Measurements from ENCODE around the gene LRRC61. TPM values are rescaled to one million over a fixed set of nuclear protein-coding genes. Genes with fewer than 3 reads are reported as not detected.

Gene LRRC61
- total and polyA plus RNA-seq, 7 donors = 0.88 to 4.4 (median 3.3) TPM

DNA sequence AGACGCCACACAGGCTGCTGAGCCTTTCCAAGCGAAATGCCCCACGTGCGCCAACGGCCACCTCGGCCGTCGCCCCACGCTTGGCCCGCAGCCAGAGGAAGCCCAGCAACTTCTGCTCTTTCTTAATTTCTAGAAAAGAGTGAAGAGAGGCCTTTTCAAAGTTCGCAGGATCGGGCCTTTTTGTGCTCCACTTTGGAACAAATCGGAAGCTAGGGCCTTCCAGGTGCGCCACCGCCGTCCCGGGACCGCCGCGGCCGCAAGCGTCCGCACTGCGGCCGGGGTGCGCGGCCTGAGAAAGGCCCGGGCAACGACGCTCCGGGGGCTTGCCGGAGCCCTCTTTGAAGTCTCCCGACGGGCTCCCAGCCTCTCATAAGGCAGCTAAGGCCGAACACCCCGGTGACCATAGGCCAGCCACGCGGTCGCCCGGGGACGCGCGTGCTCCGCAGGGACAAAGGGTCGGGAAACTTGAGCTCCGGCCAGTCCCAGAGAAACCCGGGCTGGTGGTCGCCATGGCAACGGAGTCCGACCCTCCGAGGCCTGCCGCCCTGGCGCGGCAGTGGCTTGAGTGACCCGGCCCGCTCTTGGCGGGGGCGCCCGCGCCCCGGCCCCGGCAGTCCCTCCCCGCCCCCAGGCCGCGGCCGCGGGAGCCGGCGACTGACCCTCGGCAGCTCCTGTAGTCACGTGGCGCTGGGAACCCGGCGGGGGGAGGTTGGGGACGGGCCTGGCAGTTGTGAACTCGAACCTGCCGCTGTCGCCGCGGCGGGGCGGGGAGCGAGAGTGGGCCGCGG, 45.1 kb downstream of the LRRC61 start, which contains the start of gene REPIN1:
Gene REPIN1 (plus strand): TSS at position 727 of the 788 bp plus-strand sequence. CDS start 890 bp downstream, outside the sequence.
- Histone ChIP-seq H3K4me3 (peak within 1 kb of the TSS; percentile 97), H3K4me1 (peaks cover 48% of the 10 kb centered on the region), H3K27ac (peak within 1 kb of the TSS; percentile 99), H3K27me3 (ENCODE audit: insufficient read depth in 3 of 3, low read length in 2 of 3) (no peaks in the 10 kb centered on the region), H3K36me3 (ENCODE audit: insufficient read depth in 1 of 2, low read depth in 1 of 2) (peaks cover 0 to 35% of the 10 kb centered on the region in 2 donors), H3K9me3 (no peaks in the 10 kb centered on the region)
- TF ChIP-seq, protein P1, sequence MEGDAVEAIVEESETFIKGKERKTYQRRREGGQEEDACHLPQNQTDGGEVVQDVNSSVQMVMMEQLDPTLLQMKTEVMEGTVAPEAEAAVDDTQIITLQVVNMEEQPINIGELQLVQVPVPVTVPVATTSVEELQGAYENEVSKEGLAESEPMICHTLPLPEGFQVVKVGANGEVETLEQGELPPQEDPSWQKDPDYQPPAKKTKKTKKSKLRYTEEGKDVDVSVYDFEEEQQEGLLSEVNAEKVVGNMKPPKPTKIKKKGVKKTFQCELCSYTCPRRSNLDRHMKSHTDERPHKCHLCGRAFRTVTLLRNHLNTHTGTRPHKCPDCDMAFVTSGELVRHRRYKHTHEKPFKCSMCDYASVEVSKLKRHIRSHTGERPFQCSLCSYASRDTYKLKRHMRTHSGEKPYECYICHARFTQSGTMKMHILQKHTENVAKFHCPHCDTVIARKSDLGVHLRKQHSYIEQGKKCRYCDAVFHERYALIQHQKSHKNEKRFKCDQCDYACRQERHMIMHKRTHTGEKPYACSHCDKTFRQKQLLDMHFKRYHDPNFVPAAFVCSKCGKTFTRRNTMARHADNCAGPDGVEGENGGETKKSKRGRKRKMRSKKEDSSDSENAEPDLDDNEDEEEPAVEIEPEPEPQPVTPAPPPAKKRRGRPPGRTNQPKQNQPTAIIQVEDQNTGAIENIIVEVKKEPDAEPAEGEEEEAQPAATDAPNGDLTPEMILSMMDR (IDR thresholded peaks at IDR 0.05) = no peak
- peak; percentile 96 to 97 for DNase-seq
- WGBS, 3 donors = 0 to 2% (median 1%) methylated on average over 53 to 85 of the region's 85 CpGs
- intact Hi-C loops (cut with DNase I) = no loop called here
- ATAC-seq = peak; percentile 82 to 86 (median 86)

GRCh38 chr7:150368884-150369747, 46.0 kb downstream of the LRRC61 start:
- DNase-seq (peak; percentile 80 to 89), ATAC-seq (peak; percentile 66 to 73 (median 72))
- Histone ChIP-seq H3K27ac (peak overlapping the region; percentile 99), H3K36me3 (ENCODE audit: insufficient read depth in 1 of 2, low read depth in 1 of 2) (peaks cover 0 to 43% of the 10 kb centered on the region in 2 donors), H3K4me3 (peak overlapping the region; percentile 97), H3K27me3 (ENCODE audit: insufficient read depth in 3 of 3, low read length in 2 of 3) (no peaks in the 10 kb centered on the region), H3K4me1 (peaks cover 55% of the 10 kb centered on the region), H3K9me3 (no peaks in the 10 kb centered on the region)
- intact Hi-C loops (cut with DNase I) = loop anchor here in 1 of 2 donors (1.0 kb wide), 1 partner anchor 9 kb away; no protein-coding TSS in a partner anchor
- TF ChIP-seq, protein P1 (IDR thresholded peaks at IDR 0.05) = no peak
- WGBS, 3 donors = 0 to 1% (median 1%) methylated on average over 43 to 58 of the region's 58 CpGs

DNA sequence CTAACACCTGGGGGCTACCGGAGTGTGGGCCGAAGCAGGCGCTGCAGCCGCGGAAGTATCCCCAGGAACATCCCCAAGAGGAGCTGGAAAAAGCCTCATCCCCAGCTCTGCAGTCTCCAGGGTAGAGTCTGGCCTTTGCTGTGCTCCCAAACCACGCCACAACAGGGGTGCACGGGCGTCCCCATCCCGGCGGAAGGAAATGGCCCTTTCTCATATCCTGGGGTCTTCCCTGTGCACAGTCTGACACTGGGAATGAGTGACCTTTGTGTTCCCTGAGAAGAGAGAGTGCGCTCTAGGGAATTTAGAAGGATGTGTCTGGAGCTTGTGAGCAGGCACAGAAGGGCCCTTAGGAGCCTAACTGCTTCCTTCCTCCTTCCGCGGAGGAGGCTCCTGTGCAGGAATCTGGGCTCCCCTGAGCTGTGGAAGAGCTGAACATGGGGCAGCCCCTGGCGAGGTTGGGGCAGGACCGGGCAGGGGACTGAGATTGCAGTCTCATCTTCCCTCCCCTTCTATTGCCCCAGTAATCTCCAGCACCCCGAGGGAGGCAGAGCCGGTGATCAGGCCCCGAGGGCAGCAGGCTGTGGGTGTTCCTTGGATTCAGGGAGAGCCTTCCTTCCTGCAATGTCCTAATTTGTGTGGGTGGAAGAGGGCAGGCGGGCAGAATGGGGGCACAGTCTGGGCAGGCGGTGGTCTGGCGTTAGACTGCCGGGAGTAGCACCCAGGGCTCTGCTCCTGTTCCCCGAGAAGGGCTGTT, 46.8 kb downstream of the LRRC61 start:
- H3K27me3 ChIP-seq (ENCODE audit: insufficient read depth in 3 of 3, low read length in 2 of 3) = no peaks in the 10 kb centered on the region
- H3K4me3 ChIP-seq = peak overlapping the region; percentile 97
- H3K36me3 ChIP-seq (ENCODE audit: insufficient read depth in 1 of 2, low read depth in 1 of 2) = peaks cover 0 to 51% of the 10 kb centered on the region in 2 donors
- H3K27ac ChIP-seq = peak overlapping the region; percentile 99
- intact Hi-C loops (cut with DNase I) = loop anchor here in 1 of 2 donors (1.0 kb wide), 1 partner anchor 8 kb away; no protein-coding TSS in a partner anchor
- peaks cover 54% of the 10 kb centered on the region for H3K4me1 ChIP-seq
- WGBS, 3 donors = 24 to 31% (median 27%) methylated on average over 20 to 23 of the region's 23 CpGs
- no peaks in the 10 kb centered on the region for H3K9me3 ChIP-seq
- no peak for DNase-seq
- TF ChIP-seq, protein P1 (IDR thresholded peaks at IDR 0.05) = no peak
- ATAC-seq = no peak

DNA sequence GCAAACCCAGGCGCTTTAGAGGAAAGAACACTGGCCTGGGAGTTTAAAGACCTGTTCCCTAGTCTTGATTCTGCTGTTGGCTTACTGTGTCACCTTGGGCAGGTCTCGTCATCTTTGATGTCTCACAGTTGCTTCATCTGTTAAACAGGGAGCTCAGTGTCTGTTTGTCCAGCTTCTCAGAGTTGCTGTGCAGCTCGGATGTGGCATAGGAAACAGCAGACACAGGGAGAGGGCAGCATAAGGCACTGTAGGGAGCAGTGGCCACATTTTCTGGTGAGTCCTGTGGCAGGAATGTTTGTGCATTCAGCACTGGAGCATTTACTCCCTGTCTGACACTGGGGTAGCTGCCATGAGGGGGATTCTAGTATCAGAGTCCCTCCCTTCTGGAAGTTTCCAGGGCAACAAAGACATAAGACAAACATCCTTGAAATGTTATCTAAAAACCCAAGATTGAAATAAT, 47.5 kb downstream of the LRRC61 start:
- Histone ChIP-seq H3K4me1 (peaks cover 54% of the 10 kb centered on the region), H3K36me3 (ENCODE audit: insufficient read depth in 1 of 2, low read depth in 1 of 2) (peaks cover 0 to 51% of the 10 kb centered on the region in 2 donors), H3K27ac (peak overlapping the region; percentile 99)

More for the DNA sequence above, 47.5 kb downstream of the LRRC61 start:
- intact Hi-C loops (cut with DNase I) = no loop called here
- DNase-seq (no peak), ATAC-seq (peak in 2 of 4 donors; percentile 4 to 5)
- no peaks in the 10 kb centered on the region for H3K9me3 ChIP-seq
- peak overlapping the region; percentile 97 for H3K4me3 ChIP-seq
- WGBS, 3 donors = 61 to 71% (median 61%) methylated on average over 3 of the region's 3 CpGs
- H3K27me3 ChIP-seq (ENCODE audit: insufficient read depth in 3 of 3, low read length in 2 of 3) = no peaks in the 10 kb centered on the region
- TF ChIP-seq, protein P1 (IDR thresholded peaks at IDR 0.05) = no peak

Data from psoas muscle (tissue), 8 donors.